ENCODE measurements around the gene CLEC4G. TPM values are rescaled to one million over a fixed set of nuclear protein-coding genes. Genes with fewer than 3 reads are reported as not detected.
A peak's percentile ranks its signal among the peaks of the same experiment; 100 is the strongest.

The CLEC4G gene
- total RNA-seq, 1 experiment from 2014 or later: not detected

DNA sequence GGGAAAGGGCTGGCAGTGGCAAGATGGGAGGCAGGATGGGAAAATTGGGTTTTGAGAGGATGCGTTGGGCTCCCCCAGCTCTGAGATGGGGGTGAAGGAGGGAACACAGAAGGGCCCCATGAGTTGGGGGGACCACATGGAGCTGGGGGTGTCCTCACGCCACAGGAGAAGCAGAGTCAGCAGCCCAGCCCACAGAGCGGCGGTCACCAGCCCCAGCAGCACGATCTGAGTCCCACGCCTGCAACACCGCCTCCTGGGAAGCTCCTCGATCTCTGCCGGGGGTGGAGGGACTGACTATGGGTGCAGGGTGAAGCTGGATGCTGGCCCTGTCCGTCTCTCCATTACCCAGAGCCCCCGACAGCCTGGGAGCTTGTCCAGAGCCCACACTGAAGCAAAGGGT, 33.3 kb downstream of the CLEC4G start:
- BruUV-seq (replicated peaks): no TSS peak
- H3K27ac ChIP-seq (ENCODE audit: low read length): no peak overlapping the region
- H3K9me2 ChIP-seq (replicated peaks; ENCODE audit: low read length): no peaks in the 10 kb centered on the region
- H4K20me1 ChIP-seq (ENCODE audit: low read length): no peaks in the 10 kb centered on the region
- H3K79me2 ChIP-seq (ENCODE audit: low read length): no peaks in the 10 kb centered on the region
- DNase-seq (no peak), ATAC-seq (0 out of 2 replicates have a peak, but pooled peaks have one; percentile 28)
- no peaks in the 10 kb centered on the region for H3K9me3 ChIP-seq (ENCODE audit: low read length)
- H2AFZ ChIP-seq (ENCODE audit: low read length): no peak overlapping the region
- no peak overlapping the region for H3K4me2 ChIP-seq (ENCODE audit: low read length)
- intact Hi-C loops (cut with micrococcal nuclease): no loop called here
- H3F3A ChIP-seq (ENCODE audit: low read length, unreplicated experiment): no peaks in the 10 kb centered on the region
- ChIA-PET CTCF (interaction anchor here (0.6 to 1.1 kb wide), 3 partner anchors 18 to 312 kb away, joined by 3 to 5 read pairs (median 4); partner anchors contain the start of gene TRAPPC5), POLR2A (ENCODE audit: unreplicated experiment) (no interaction called here)
- no peak overlapping the region for H3K4me3 ChIP-seq (ENCODE audit: low read length)
- H3K4me1 ChIP-seq (ENCODE audit: insufficient read depth, low read length): no peaks in the 10 kb centered on the region
- TF ChIP-seq EZH2phosphoT487 (IDR thresholded peaks at IDR 0.05; ENCODE audit: borderline replicate concordance, low read length): no peak
- no peak for TF ChIP-seq EZH2 (IDR thresholded peaks at IDR 0.05; ENCODE audit: low read length, unreplicated experiment)
- TF ChIP-seq, protein P1, sequence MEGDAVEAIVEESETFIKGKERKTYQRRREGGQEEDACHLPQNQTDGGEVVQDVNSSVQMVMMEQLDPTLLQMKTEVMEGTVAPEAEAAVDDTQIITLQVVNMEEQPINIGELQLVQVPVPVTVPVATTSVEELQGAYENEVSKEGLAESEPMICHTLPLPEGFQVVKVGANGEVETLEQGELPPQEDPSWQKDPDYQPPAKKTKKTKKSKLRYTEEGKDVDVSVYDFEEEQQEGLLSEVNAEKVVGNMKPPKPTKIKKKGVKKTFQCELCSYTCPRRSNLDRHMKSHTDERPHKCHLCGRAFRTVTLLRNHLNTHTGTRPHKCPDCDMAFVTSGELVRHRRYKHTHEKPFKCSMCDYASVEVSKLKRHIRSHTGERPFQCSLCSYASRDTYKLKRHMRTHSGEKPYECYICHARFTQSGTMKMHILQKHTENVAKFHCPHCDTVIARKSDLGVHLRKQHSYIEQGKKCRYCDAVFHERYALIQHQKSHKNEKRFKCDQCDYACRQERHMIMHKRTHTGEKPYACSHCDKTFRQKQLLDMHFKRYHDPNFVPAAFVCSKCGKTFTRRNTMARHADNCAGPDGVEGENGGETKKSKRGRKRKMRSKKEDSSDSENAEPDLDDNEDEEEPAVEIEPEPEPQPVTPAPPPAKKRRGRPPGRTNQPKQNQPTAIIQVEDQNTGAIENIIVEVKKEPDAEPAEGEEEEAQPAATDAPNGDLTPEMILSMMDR (conservative IDR thresholded peaks at IDR 0.05; ENCODE audit: low read depth, low read length): no peak
- peaks cover 33% of the 10 kb centered on the region for H3K27me3 ChIP-seq (ENCODE audit: low read length)
- H3K36me3 ChIP-seq (ENCODE audit: low read depth, low read length): no peaks in the 10 kb centered on the region
- H3K9ac ChIP-seq (ENCODE audit: low read length): no peak overlapping the region

DNA sequence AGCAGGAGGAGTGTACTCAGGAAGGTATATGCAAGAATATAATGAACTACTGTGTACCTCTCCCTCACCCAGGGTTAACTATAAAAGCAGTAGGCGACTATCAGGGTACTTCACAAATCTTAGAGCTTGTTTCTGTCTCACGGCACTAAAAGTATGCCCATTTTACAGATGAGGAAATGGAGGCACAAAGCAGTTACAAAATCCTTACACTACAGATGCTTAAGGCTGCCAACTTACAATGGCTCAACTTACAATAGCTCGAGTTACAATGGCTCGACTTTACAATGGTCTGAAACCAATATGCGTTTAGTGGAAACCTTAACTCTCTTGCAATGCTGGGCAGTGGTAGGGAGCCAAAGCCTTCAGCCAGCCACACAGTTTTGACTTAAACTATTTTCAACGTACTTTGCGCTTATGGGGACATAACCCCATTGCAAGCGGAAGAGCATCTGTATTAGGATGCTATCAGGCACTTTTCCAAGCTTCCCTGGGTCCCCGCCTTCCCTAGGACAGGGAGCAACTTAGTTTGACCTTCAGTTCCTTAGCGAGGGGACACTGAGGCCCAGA, 34.1 kb downstream of the CLEC4G start:
- no peaks in the 10 kb centered on the region for H3K4me1 ChIP-seq (ENCODE audit: insufficient read depth, low read length)
- ATAC-seq (0 out of 2 replicates have a peak, but pooled peaks have one; percentile 32), DNase-seq (no peak)
- ChIA-PET CTCF (no interaction called here), POLR2A (ENCODE audit: unreplicated experiment) (interaction anchor here (0.6 kb wide), 1 partner anchor 1167 kb away, joined by 6 read pairs; the partner anchor contains the start of gene TNFSF9)
- H3K9ac ChIP-seq (ENCODE audit: low read length): no peak overlapping the region
- H3K9me3 ChIP-seq (ENCODE audit: low read length): no peaks in the 10 kb centered on the region
- no TSS peak for BruUV-seq (replicated peaks)
- intact Hi-C loops (cut with micrococcal nuclease): no loop called here
- H3K27me3 ChIP-seq (ENCODE audit: low read length): peaks cover 33% of the 10 kb centered on the region
- no peak overlapping the region for H3K4me2 ChIP-seq (ENCODE audit: low read length)
- H3K27ac ChIP-seq (ENCODE audit: low read length): no peak overlapping the region
- no peaks in the 10 kb centered on the region for H4K20me1 ChIP-seq (ENCODE audit: low read length)
- H3K4me3 ChIP-seq (ENCODE audit: low read length): no peak overlapping the region
- no peak for TF ChIP-seq EZH2 (IDR thresholded peaks at IDR 0.05; ENCODE audit: low read length, unreplicated experiment)
- no peak for TF ChIP-seq EZH2phosphoT487 (IDR thresholded peaks at IDR 0.05; ENCODE audit: borderline replicate concordance, low read length)
- TF ChIP-seq, protein P1 (conservative IDR thresholded peaks at IDR 0.05; ENCODE audit: low read depth, low read length): no peak
- no peak overlapping the region for H2AFZ ChIP-seq (ENCODE audit: low read length)
- H3K9me2 ChIP-seq (replicated peaks; ENCODE audit: low read length): no peaks in the 10 kb centered on the region
- H3K36me3 ChIP-seq (ENCODE audit: low read depth, low read length): no peaks in the 10 kb centered on the region
- H3F3A ChIP-seq (ENCODE audit: low read length, unreplicated experiment): no peaks in the 10 kb centered on the region
- no peaks in the 10 kb centered on the region for H3K79me2 ChIP-seq (ENCODE audit: low read length)

DNA sequence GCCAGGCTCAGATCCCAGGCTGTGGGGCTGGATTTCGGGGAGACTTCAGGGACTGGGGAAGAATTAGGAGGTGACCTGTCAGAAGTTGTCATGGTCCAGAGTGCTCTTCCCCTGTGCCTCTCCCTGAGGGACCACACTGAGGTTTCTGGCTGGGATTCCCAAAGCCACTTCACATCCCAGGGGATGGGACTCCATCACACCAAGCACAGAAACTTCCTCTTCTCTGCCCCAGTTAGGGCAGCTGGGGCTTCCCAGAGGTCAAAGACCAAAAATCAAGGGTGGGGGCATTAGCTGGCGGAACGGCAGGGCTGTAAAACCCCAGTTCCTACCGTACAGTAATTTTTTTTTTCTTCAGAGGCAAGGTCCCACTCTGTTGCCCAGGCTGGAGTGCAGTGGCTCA, 37.4 kb downstream of the CLEC4G start:
- Histone ChIP-seq H3K9ac (ENCODE audit: low read length) (no peak overlapping the region), H3F3A (ENCODE audit: low read length, unreplicated experiment) (no peaks in the 10 kb centered on the region), H3K4me2 (ENCODE audit: low read length) (no peak overlapping the region), H3K9me2 (replicated peaks; ENCODE audit: low read length) (no peaks in the 10 kb centered on the region), H3K79me2 (ENCODE audit: low read length) (no peaks in the 10 kb centered on the region), H3K27ac (ENCODE audit: low read length) (no peak overlapping the region), H3K36me3 (ENCODE audit: low read depth, low read length) (no peaks in the 10 kb centered on the region), H3K27me3 (ENCODE audit: low read length) (peaks cover 30% of the 10 kb centered on the region), H3K9me3 (ENCODE audit: low read length) (no peaks in the 10 kb centered on the region), H2AFZ (ENCODE audit: low read length) (no peak overlapping the region), H4K20me1 (ENCODE audit: low read length) (no peaks in the 10 kb centered on the region), H3K4me3 (ENCODE audit: low read length) (no peak overlapping the region), H3K4me1 (ENCODE audit: insufficient read depth, low read length) (no peaks in the 10 kb centered on the region)
- DNase-seq: no peak
- ATAC-seq: no peak
- intact Hi-C loops (cut with micrococcal nuclease): no loop called here
- BruUV-seq (replicated peaks): no TSS peak
- TF ChIP-seq EZH2 (IDR thresholded peaks at IDR 0.05; ENCODE audit: low read length, unreplicated experiment): no peak
- TF ChIP-seq EZH2phosphoT487 (IDR thresholded peaks at IDR 0.05; ENCODE audit: borderline replicate concordance, low read length): no peak
- TF ChIP-seq, protein P1 (conservative IDR thresholded peaks at IDR 0.05; ENCODE audit: low read depth, low read length): no peak
- POLR2A ChIA-PET (ENCODE audit: unreplicated experiment): no interaction called here
- CTCF ChIA-PET: no interaction called here

Measured in PC-3 (cell line).